Esophagus muscularis mucosa (tissue), 4 donors: ENCODE measurements around the gene POLR2B. TPM values are rescaled to one million over a fixed set of nuclear protein-coding genes. Genes with fewer than 3 reads are reported as not detected.

Source experiments
- DNase-seq: peaks from one replicate; pipeline ENCODE4 v3.0.0-alpha.2; 2017; ENCODE audit errors: extremely low spot score
- H3K27ac ChIP-seq, 4 donors: fragments of 200-600 bp; sonication (generic); replicated peaks in 1 of 4; 1 replicate in 3 of 4; 2 replicates in 1 of 4; pipeline ENCODE4 v1.5.1; 2016 to 2019; ENCODE audit warnings: mild to moderate bottlenecking in 1 of 4
- H3K27me3 ChIP-seq, 4 donors: fragments of 200-600 bp; sonication (generic); one replicate each; pipeline versions ENCODE4 v1.5.1 to v1.6.0; 2016 to 2019
- H3K36me3 ChIP-seq, 4 donors: fragments of 200-600 bp; sonication (generic); one replicate each; pipeline ENCODE4 v1.5.1; 2016 to 2019
- H3K4me1 ChIP-seq, 4 donors: fragments of 200-600 bp; sonication (generic); one replicate each; pipeline ENCODE4 v1.5.1; 2016 to 2019
- H3K4me3 ChIP-seq, 4 donors: fragments of 200-600 bp; sonication (generic); 1 replicate in 2 of 4; 2 replicates in 2 of 4; pipeline ENCODE4 v1.5.1; 2016 to 2019; ENCODE audit warnings: mild to moderate bottlenecking in 4 of 4, moderate library complexity in 1 of 4
- H3K9me3 ChIP-seq, 4 donors: fragments of 200-600 bp; sonication (generic); 1 replicate in 3 of 4; 2 replicates in 1 of 4; pipeline ENCODE4 v1.5.1; 2016 to 2019
- CTCF ChIP-seq, 3 experiments: fragments of 200-600 bp in 2 of 3; fragments of 450-650 bp in 1 of 3; sonication (generic) in 2 of 3; IDR thresholded peaks; one replicate each; pipeline ENCODE4 v1.5.1; 2017 to 2019; ENCODE audit warnings: antibody characterized with exemption in 3 of 3, mild to moderate bottlenecking in 2 of 3, moderate library complexity in 1 of 3
- EP300 ChIP-seq: sonication (generic); formaldehyde crosslinking; IDR thresholded peaks from one replicate; pipeline ENCODE4 v1.6.1; 2017; ENCODE audit warnings: antibody characterized with exemption
- POLR2A ChIP-seq: fragments of 450-650 bp; IDR thresholded peaks from one replicate; pipeline ENCODE4 v1.6.1; 2017; ENCODE audit warnings: antibody characterized with exemption, moderate library complexity, mild to moderate bottlenecking, low read depth
- POLR2AphosphoS5 ChIP-seq, 2 donors: sonication (generic); formaldehyde crosslinking; IDR thresholded peaks; one replicate each; pipeline ENCODE4 v1.6.1; 2017; ENCODE audit warnings: antibody characterized with exemption in 2 of 2
- WGBS: methylation state at CpG from one replicate; pipeline ENCODE4 v1.1.5; 2018; 5-methylcytosine and 5-hydroxymethylcytosine counted together
- intact Hi-C: fragments of 100-400 bp; cut with DNase I; formaldehyde crosslinking; loops from one replicate; pipeline ENCODE4 v1.15.1; 2023
- total RNA-seq, 4 donors: library from RNA; depleted of rRNA; stranded (reverse); fragments of >200 nt; gene quantifications; one replicate each; pipeline versions ENCODE4 v1.1.0 to v1.2.1, GENCODE V29; 2016

The POLR2B gene
- total RNA-seq, 4 donors from 2014 or later: 58.3 to 95.7 (median 74.0) TPM

GRCh38 chr4:56973336-56973735 lies 5.4 kb upstream of the POLR2B start:
- Histone ChIP-seq H3K27me3 (no peaks in the 10 kb centered on the region), H3K36me3 (peaks cover 20 to 68% (median 61%) of the 10 kb centered on the region in 4 donors), H3K4me3 (no peak overlapping the region), H3K9me3 (peaks cover 0 to 7% (median 0%) of the 10 kb centered on the region in 4 donors), H3K27ac (no peak overlapping the region), H3K4me1 (peaks cover 16 to 34% (median 31%) of the 10 kb centered on the region in 4 donors)
- 97% methylated on average over 3 of the region's 3 CpGs for WGBS
- no peak for DNase-seq
- TF ChIP-seq EP300: no peak
- no peak for TF ChIP-seq POLR2AphosphoS5 (IDR thresholded peaks at IDR 0.05)
- no peak for TF ChIP-seq CTCF (IDR thresholded peaks at IDR 0.05)
- no peak for TF ChIP-seq POLR2A
- intact Hi-C loops: no loop called here

GRCh38 chr4:56976283-56976836 lies 2.3 kb upstream of the POLR2B start:
- intact Hi-C loops: loop anchor here (2.0 kb wide), 1 partner anchor 68 kb away; no protein-coding TSS in a partner anchor
- peaks cover 0 to 7% (median 0%) of the 10 kb centered on the region in 4 donors for H3K9me3 ChIP-seq
- H3K27me3 ChIP-seq: no peaks in the 10 kb centered on the region
- whole genome bisulfite sequencing: 8% methylated on average over 11 of the region's 35 CpGs
- H3K36me3 ChIP-seq: peaks cover 20 to 44% (median 33%) of the 10 kb centered on the region in 4 donors
- peak overlapping the region; percentile 90 to 94 (median 92) for H3K27ac ChIP-seq
- no peak for DNase-seq
- H3K4me1 ChIP-seq: peaks cover 35 to 56% (median 52%) of the 10 kb centered on the region in 4 donors
- TF ChIP-seq POLR2AphosphoS5 (IDR thresholded peaks at IDR 0.05): no peak
- no peak for TF ChIP-seq POLR2A
- no peak for TF ChIP-seq CTCF (IDR thresholded peaks at IDR 0.05)
- TF ChIP-seq EP300: no peak
- peak overlapping the region; percentile 79 to 99 (median 92) for H3K4me3 ChIP-seq

DNA sequence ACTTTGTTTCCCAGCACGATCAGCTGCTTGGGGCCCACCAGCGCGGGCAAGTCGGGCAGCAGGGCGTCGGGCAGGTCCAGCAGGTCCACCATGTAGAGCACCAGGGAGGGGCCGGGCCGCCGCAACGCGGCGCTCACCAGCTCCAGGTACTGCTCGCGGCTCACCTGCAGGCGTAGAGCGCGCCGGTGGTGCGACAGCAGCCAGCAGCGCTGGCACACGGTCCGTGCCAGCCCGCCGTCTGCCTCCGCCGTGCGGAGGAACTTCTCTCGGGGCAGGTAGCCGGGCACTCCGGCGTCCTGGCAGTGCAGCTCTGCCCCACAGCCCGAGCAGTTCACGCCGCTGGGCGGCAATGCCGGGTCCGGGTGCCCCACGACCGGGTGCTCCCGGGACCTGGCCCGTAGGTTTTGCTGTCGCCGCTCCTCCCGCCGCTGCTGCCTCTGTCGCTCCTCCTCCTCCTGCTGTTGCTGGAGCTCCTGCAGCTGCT lies 1.8 kb upstream of the POLR2B start:
- no CpG with 5 or more reads among the region's 46 CpGs for WGBS

DNA sequence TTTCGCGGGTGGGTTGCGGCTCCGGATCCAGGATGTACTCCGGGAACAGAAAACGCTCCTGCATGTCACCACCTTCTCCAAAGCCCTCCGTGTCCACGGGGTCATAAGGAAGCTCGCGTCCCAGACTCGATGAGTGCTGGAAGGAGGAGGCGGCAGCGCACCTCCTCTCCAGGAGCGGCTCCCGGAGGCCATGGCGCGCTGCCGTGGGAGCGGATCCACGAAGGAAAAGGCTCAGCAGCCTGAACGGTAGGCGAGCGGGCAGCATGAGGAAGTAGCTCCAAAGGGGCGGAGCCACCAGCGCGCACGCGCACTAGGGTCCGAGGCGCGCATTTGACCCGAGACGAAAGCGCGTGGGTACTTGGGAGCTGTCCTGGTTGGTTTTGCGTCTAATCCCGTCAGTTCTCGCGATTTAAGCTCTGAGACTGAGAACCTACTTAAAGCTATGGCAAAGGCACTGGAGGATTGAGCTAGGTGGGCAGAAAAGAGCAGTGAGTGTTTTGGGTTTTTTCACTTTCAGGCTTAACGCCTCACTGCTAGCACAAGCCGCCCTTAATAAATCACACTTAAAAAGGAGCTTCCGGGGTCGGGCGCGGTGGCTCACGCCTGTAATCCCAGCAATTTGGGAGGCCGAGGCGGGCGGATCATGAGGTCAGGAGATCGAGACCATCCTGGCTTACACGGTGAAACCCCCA lies 1.2 kb upstream of the POLR2B start, which contains the start of gene NOA1:
Gene NOA1 (minus strand): TSS at position 286 of the 692 bp plus-strand sequence. CDS start 21 bp downstream, at position 265.
- peaks cover 14 to 33% (median 22%) of the 10 kb centered on the region in 4 donors for H3K36me3 ChIP-seq
- H3K9me3 ChIP-seq: peaks cover 0 to 7% (median 0%) of the 10 kb centered on the region in 4 donors
- H3K4me1 ChIP-seq: peaks cover 46 to 67% (median 63%) of the 10 kb centered on the region in 4 donors
- peak; percentile 99 for DNase-seq
- H3K4me3 ChIP-seq: peak within 1 kb of the TSS; percentile 79 to 99 (median 92)
- H3K27me3 ChIP-seq: no peaks in the 10 kb centered on the region
- TF ChIP-seq POLR2A (no peak), CTCF (IDR thresholded peaks at IDR 0.05) (no peak), POLR2AphosphoS5 (IDR thresholded peaks at IDR 0.05) (peak; percentile 93 to 97), EP300 (no peak)
- under 1% methylated on average over 42 of the region's 51 CpGs for WGBS
- peak within 1 kb of the TSS; percentile 90 to 94 (median 92) for H3K27ac ChIP-seq
- intact Hi-C loops: loop anchor here (2.0 kb wide), 1 partner anchor 69 kb away; no protein-coding TSS in a partner anchor

More for the DNA sequence above, 1.8 kb upstream of the POLR2B start:
- TF ChIP-seq CTCF (IDR thresholded peaks at IDR 0.05) (no peak), EP300 (no peak), POLR2AphosphoS5 (IDR thresholded peaks at IDR 0.05) (no peak), POLR2A (no peak)
- Histone ChIP-seq H3K36me3 (peaks cover 19 to 39% (median 28%) of the 10 kb centered on the region in 4 donors), H3K4me1 (peaks cover 40 to 61% (median 58%) of the 10 kb centered on the region in 4 donors), H3K27ac (peak overlapping the region; percentile 90 to 94 (median 92)), H3K27me3 (no peaks in the 10 kb centered on the region), H3K9me3 (peaks cover 0 to 7% (median 0%) of the 10 kb centered on the region in 4 donors), H3K4me3 (peak overlapping the region; percentile 79 to 99 (median 92))
- DNase-seq: no peak
- intact Hi-C loops: loop anchor here (2.0 kb wide), 1 partner anchor 68 kb away; no protein-coding TSS in a partner anchor
